Pulmonary artery endothelial cell (primary cell): ENCODE results near the gene OR8B2. TPM values are rescaled to one million over a fixed set of nuclear protein-coding genes. Genes with fewer than 3 reads are reported as not detected.
"Not testable (repeated sequence)": the region's sequence is repeated elsewhere in the genome, so short reads cannot be mapped to it uniquely, and the experiment has no call there.

Experiments
- DNase-seq: peaks from one replicate; pipeline ENCODE4 v3.0.0-alpha.2; 2011; ENCODE audit warnings: low read depth, low spot score
- total RNA-seq: library from RNA; depleted of rRNA; stranded (reverse); fragments of >200 nt; gene quantifications from 2 replicates; pipeline ENCODE4 v1.2.3, GENCODE V29; 2014

Gene OR8B2
- total RNA-seq, result not detected in 2 replicates

DNA sequence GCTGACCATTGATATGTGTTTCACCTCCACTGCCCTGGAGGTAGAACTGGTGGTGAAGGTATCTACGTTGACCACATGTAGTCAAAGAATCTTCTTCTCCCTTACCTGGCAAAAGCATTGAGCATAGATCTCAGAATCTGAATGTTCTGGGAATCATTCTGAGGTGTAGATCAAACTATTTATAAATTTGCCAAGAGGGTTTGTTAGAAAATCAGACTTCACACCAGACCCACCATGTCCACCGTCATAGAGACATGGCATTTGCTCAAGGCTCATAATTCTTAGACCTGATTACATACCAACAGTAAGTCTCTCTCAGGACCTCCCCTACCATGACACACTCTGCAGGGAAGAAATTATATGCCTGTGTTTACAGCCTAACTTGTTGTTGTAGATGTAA, at the start of gene OR8B2:
TSS of gene OR8B2 (minus strand) at position 101 of the 400 bp plus-strand sequence. CDS start 1,156 bp downstream, outside the sequence.
- no peak for DNase-seq

- no peak for DNase-seq
Measured at GRCh38 chr11:124429599-124429998, 45.3 kb upstream of the OR8B2 start.

DNA sequence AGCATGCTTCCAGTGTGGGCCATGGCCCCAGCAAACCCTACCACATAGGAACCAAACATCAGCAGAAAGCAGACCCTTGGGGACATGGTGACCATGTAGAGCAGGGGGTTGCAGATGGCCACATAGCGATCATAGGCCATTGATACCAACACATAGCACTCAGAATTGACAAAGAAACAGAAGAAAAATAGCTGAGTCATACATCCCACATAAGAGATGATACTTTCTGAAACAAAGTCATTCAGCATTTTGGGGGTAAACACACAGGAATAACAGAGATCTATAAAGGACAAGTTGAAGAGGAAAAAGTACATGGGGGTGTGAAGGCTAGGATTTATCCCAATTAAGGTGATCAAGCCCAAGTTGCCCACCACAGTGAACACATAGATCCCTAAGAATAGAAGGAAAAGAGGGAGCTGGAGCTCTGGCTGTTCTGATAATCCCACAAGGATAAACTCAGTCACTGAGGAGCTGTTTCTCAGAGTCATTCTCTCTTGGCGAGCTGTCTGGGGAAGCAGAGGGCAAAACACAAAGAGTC, 40.2 kb upstream of the OR8B2 start, which contains the start of gene OR8B4:
TSS of gene OR8B4 (minus strand) at position 488 of the 538 bp plus-strand sequence. CDS start at position 488, 0 bp downstream.
- DNase-seq, result no peak

DNA sequence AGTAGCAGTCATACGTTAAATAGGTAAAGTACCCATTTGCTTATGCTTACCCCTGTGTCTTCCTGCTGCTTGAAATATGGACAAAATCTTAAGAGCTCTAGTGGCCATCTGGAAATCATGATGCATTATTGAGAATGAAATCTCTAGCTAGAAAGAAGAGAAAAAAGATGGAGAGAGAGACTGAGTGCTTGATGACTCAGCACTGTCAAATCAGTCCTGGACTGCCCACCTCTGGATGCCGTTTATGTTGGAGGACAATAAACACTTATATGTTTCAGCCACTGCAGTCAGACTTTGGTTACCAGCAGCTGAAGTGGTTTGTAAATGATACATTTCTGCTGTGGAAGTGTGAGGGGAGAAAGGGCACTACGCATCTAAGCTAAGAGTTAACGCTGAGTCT, 36.7 kb upstream of the OR8B2 start:
- no peak for DNase-seq

GRCh38 chr11:124415356-124415923, 31.1 kb upstream of the OR8B2 start:
- peak; percentile 5 for DNase-seq

GRCh38 chr11:124409906-124410305, 25.6 kb upstream of the OR8B2 start:
- no peak for DNase-seq

DNA sequence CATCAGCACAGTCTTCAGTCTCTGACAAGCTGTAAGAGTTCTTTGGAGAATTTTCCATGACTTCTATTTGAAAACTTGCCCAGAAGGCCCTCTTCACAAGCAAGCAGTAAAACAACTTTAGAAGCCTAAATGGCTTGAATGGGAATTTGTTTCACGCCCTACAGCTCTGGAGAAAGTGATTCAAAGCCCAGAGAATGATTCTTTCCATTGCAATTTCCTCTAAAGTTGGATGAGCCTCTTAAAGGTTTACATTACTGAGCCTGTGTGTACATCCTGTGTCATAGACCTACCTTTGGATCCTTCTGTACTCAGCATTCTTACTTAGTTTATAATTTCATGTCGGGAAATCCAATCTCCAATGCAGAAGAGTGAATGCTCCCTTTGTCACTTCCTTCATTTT, 21.3 kb upstream of the OR8B2 start:
- DNase-seq, result no peak

- DNase-seq, result not testable (repeated sequence)
Measured at GRCh38 chr11:124403186-124403585, 18.9 kb upstream of the OR8B2 start.

DNA sequence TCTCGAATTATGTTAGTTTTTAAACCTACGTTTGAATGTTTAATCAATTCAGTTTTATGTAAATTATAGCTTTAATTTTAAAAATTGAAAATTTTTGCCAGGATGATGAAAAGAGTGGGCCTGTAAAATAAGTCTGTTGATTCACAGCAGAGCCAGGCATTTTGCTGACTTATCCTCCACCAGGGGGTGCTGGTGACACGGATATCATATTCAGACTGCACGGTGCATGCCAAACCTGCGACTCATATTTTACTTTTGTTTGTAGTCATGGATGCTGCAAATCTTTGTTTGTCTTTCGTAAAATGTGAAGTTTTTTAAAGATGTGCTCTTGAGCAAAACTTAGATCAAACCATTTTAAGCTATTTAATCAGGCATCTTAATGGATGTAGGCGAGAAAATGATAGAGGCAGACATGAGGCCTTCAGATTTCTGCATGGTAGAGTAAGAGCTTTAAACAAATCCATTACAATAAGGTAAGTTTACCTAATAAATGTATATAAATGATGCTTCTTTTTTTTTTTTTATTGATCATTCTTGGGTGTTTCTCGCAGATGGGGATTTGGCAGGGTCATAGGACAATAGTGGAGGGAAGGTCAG, 18.1 kb upstream of the OR8B2 start:
- peak; percentile 36 for DNase-seq

- no peak for DNase-seq
Measured at GRCh38 chr11:124398924-124399323, 14.6 kb upstream of the OR8B2 start, which contains the start of gene OR8B3. OR8B3 (minus strand) TSS chr11:124399024; CDS start chr11:124397351, 1,673 bp downstream.

- DNase-seq, result not testable (repeated sequence)
Measured at GRCh38 chr11:124396847-124397246, 12.5 kb upstream of the OR8B2 start.

GRCh38 chr11:124394408-124394807, 10.1 kb upstream of the OR8B2 start:
- DNase-seq, result no peak

- not testable (repeated sequence) for DNase-seq
Measured at GRCh38 chr11:124382857-124383256, 1.4 kb downstream of the OR8B2 start.

- DNase-seq, result no peak
Measured at GRCh38 chr11:124380585-124380984, 3.7 kb downstream of the OR8B2 start.

DNA sequence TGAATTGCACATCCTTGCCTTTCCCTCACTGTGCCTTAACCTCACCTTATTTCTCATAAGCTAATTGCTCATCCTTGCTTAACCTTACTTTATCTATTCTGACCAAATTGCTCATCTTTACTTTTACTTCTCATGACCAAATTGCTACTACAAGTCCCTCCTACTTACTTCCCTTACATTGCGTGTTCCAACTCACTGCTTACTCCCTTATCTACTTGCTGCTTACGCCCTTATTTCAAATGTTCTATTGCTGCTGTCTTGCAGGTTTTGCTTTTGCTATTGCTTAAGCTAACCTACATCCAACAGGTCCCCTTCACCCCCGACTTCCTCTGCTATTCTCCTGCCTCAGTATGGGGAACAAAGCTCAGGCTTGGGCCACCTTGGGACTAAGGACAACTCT, 8.0 kb downstream of the OR8B2 start:
- no peak for DNase-seq

DNA sequence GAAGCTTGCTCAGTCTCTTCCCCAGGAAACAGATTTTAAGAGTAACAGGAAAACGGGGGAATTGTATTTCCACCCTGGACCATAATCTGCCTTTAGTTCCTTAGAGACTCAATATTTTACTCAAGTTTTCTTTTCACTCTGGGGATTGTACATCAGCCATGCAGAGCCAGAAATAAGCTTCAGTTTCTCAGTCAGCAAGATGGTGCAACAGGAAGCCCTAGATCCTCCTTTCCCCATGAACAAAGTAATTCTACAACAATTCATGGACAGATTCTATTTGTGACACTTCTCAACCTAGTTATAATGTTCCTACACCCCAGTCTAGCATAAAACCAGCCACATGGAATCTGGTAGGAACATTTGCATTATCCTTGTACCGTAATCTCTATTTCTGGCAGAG, 24.7 kb downstream of the OR8B2 start:
- DNase-seq, result no peak

DNA sequence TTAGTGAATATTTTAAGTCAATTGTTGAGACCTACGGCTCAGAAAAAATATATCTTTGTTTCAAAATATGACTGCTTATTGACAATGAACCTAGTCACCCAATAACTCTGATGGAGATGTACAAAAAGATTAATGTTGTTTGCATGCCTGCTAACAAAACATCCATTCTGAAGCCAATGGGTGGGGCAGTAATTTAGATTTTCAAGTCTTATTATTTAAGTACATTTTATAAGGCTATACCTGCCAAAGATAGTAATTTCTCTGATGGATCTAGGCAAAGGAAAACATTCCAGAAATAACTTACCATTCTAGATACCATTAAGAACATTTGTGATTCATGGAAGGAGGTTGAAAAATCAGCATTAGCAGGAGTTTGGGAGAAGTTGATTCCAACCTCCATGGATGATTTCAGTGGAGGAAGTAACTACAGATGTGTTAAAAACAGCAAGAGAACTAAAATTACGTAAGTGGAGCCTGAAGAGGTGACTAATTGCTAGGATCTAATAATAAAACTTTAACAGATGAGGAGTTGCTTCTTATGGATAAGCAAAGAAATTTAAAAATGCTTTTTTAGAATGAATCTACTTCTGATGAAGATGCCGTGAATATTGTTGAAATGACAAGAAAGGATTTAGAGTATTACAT, 37.9 kb downstream of the OR8B2 start:
- DNase-seq, result no peak

- DNase-seq, result no peak
Measured at GRCh38 chr11:124344346-124344745, 40.0 kb downstream of the OR8B2 start.

- no peak for DNase-seq
Measured at GRCh38 chr11:124340142-124340447, 44.2 kb downstream of the OR8B2 start.

DNA sequence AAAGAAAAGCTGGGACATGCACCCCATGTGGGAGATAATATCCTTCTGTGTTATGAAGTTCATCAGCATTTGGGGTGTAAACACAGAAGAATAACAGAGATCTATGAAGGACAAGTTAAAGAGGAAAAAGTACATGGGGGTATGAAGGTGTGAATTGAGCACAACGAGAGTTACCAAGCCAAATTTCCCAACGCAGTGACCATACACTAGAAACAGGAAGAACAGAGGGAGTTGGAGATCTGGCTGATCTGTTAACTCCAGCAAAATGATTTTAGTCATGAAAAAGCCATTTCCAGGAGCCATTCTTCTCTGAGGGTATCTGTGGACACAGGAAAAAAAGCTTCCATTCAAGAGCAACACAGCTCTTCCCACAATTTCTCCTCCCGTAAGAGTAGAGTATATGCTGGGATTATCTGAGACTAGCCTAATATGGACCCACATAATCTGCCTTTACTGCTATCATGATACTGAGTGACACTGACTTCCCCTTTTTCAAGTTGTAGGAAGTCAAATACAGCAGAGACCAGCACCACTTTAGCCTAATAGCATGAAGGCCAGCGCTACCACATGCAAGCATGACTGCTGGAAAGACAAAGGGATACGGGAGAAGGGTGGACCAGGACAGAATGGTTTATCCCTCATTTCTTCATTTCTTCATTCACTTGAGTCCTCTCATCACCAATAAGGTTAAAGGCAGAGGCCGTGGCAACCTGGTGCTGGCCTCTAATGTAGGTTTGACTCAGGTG, 44.7 kb downstream of the OR8B2 start:
- no peak for DNase-seq
